NT2/D1 (cell line): Measurements from ENCODE around the gene TRIOBP.

Source experiments
- DNase-seq: peaks from one replicate; pipeline ENCODE4 v3.0.0-alpha.2; 2011; ENCODE audit warnings: low read depth, low spot score
- H3K27me3 ChIP-seq: 2 replicates; pipeline ENCODE4 v1.6.0; 2011; ENCODE audit warnings: mild to moderate bottlenecking; ENCODE audit not compliant: insufficient read length, insufficient read depth
- H3K36me3 ChIP-seq: 2 replicates; pipeline ENCODE4 v1.6.1; 2011; ENCODE audit warnings: mild to moderate bottlenecking, low read length, mixed read lengths; ENCODE audit not compliant: insufficient read depth, insufficient read length
- H3K4me1 ChIP-seq: 2 replicates; pipeline ENCODE4 v1.5.1; 2011; ENCODE audit not compliant: insufficient read depth, insufficient read length
- H3K4me3 ChIP-seq: 2 replicates; pipeline ENCODE4 v1.5.1; 2011; ENCODE audit warnings: low read depth; ENCODE audit not compliant: insufficient read length
- H3K9ac ChIP-seq: 2 replicates; pipeline ENCODE4 v1.6.0; 2011; ENCODE audit warnings: low read depth; ENCODE audit not compliant: insufficient read length
- H3K9me3 ChIP-seq: 2 replicates; pipeline ENCODE4 v1.5.1; 2011; ENCODE audit warnings: mild to moderate bottlenecking, low read length; ENCODE audit not compliant: insufficient read depth
- SUZ12 ChIP-seq: IDR thresholded peaks from 2 replicates; pipeline ENCODE4 v1.6.1; 2011; ENCODE audit not compliant: insufficient read length, insufficient read depth; ENCODE audit errors: extremely low read depth
- YY1 ChIP-seq: IDR thresholded peaks from 2 replicates; pipeline ENCODE4 v1.6.1; 2011; ENCODE audit not compliant: insufficient read length, insufficient read depth
- ZNF274 ChIP-seq: IDR thresholded peaks from 2 replicates; pipeline ENCODE4 v1.6.1; 2011; ENCODE audit warnings: mild to moderate bottlenecking, low read depth, low read length

TRIOBP gene

DNA sequence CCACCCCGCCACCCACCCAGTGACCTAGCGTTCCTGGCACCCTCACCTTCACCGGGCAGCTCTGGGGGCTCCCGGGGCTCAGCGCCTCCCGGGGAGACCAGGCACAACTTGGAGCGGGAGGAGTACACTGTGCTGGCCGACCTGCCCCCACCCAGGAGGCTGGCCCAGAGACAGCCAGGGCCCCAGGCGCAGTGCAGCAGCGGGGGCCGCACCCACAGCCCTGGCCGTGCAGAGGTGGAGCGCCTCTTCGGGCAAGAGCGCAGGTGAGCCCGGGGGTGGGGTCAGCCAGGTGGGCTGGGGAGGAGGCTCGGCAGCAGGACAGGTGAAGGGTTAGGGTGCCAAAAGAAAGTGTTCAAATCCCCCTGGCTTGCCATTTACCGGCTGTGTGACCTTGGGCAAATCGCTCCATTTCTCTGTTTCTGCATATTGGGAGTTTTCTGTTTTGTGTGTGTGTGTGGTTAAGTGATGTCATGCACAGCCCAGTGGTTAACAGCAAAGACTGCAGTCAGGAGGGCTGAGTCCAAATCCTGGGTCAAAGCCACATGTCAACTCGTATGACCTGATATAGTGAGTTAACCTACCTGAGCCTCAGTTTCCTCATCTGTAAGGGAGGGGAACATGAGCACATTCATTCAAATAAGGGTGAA, 29.5 kb downstream of the TRIOBP start:
- TF ChIP-seq SUZ12 (no peak), YY1 (no peak), ZNF274 (no peak)
- H3K4me3 ChIP-seq: no peak overlapping the region
- H3K36me3 ChIP-seq: peaks cover 19% of the 10 kb centered on the region
- no peaks in the 10 kb centered on the region for H3K27me3 ChIP-seq
- H3K9me3 ChIP-seq: no peaks in the 10 kb centered on the region
- H3K9ac ChIP-seq: no peak overlapping the region
- no peak for DNase-seq
- H3K4me1 ChIP-seq: peaks cover 2% of the 10 kb centered on the region

GRCh38 chr22:37728620-37729019, 31.8 kb downstream of the TRIOBP start:
- TF ChIP-seq YY1: no peak
- no peak for TF ChIP-seq SUZ12
- TF ChIP-seq ZNF274: no peak
- H3K9ac ChIP-seq: no peak overlapping the region
- H3K4me3 ChIP-seq: no peak overlapping the region
- no peaks in the 10 kb centered on the region for H3K9me3 ChIP-seq
- H3K27me3 ChIP-seq: no peaks in the 10 kb centered on the region
- peaks cover 2% of the 10 kb centered on the region for H3K4me1 ChIP-seq
- peaks cover 13% of the 10 kb centered on the region for H3K36me3 ChIP-seq
- DNase-seq: no peak

DNA sequence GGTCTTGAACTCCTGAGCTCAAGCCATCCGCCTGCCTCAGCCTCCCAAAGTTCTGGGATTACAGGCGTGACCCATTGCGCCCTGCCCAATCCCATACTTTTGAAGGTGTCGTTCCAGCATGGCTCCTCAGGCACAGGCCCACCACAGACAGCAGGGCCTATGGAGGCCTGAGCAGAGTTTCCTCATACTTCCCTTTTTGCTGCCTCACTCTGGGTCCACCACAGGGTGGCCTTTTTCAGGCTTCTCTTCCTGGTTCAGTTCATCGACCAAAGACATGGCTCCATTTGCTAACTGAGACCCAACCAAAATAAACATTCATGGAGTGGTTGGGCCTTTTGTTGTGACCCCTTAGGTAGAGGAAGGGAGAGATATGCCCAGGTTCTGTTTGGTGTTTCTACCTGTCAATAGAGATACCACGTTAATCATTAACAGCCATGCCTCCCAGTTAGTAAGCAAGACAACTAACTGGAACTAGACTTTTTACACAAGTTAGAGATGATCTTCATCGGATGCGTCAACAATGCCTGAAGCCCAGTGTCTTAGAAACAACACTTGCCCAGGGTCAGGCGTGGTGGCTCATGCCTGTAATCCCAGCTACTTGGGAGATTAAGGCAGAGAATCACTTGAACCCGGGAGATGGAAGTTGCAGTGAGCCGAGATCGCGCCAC, 35.1 kb downstream of the TRIOBP start:
- no peak for TF ChIP-seq ZNF274
- TF ChIP-seq SUZ12: no peak
- TF ChIP-seq YY1: no peak
- Histone ChIP-seq H3K27me3 (peaks cover 12% of the 10 kb centered on the region), H3K4me1 (peaks cover 6% of the 10 kb centered on the region), H3K9me3 (no peaks in the 10 kb centered on the region), H3K36me3 (peaks cover 4% of the 10 kb centered on the region), H3K4me3 (no peak overlapping the region), H3K9ac (no peak overlapping the region)
- DNase-seq: no peak

- Histone ChIP-seq H3K9ac (no peak overlapping the region), H3K27me3 (peaks cover 20% of the 10 kb centered on the region), H3K4me1 (peaks cover 4% of the 10 kb centered on the region), H3K36me3 (peaks cover 4% of the 10 kb centered on the region), H3K4me3 (no peak overlapping the region), H3K9me3 (no peaks in the 10 kb centered on the region)
- DNase-seq: no peak
- TF ChIP-seq YY1 (no peak), ZNF274 (no peak), SUZ12 (no peak)
These were observed 36.1 kb downstream of the TRIOBP start for GRCh38 chr22:37732699-37733607.

DNA sequence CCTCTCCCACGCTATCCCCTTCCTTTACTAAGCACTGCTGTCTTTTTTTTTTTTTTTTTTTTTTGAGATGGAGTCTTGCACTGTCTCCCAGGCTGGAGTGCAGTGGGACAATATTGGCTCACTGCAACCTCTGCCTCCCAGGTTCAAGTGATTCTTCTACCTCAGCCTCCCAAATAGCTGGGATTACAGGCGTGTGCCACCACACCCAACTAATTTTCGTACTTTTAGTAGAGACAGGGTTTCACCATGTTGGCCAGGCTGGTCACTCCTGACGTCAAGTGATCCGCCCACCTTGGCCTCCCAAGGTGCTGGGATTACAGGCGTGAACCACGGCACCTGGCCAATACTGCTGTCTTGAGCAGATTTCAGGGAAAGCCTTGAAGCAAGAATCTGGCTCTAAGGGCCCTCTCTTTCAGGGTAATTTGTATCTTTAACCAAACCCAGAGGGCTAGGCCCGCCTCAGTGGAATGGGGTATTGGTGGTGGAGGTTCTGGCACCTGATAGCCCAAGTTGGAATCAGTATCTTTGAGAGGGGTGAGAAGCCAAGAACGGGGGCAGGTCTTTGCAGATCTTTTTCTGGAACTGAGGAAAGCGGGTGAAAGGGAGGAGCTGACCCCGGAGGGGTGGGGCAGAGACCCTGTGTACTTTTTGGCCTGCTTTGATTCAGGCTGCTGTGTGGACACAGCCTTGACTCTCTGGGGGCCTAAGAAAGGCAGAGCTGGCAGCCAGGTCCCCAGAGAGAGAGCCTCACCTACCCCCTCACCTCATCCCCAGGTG, 37.0 kb downstream of the TRIOBP start:
- H3K36me3 ChIP-seq: peaks cover 4% of the 10 kb centered on the region
- TF ChIP-seq YY1 (no peak), SUZ12 (no peak), ZNF274 (no peak)
- DNase-seq: no peak
- H3K27me3 ChIP-seq: peaks cover 27% of the 10 kb centered on the region
- H3K9me3 ChIP-seq: no peaks in the 10 kb centered on the region
- no peak overlapping the region for H3K9ac ChIP-seq
- no peak overlapping the region for H3K4me3 ChIP-seq
- peaks cover 4% of the 10 kb centered on the region for H3K4me1 ChIP-seq

GRCh38 chr22:37734402-37734700, 37.5 kb downstream of the TRIOBP start:
- no peaks in the 10 kb centered on the region for H3K9me3 ChIP-seq
- H3K4me3 ChIP-seq: no peak overlapping the region
- no peak for DNase-seq
- H3K4me1 ChIP-seq: peaks cover 4% of the 10 kb centered on the region
- H3K36me3 ChIP-seq: peaks cover 4% of the 10 kb centered on the region
- TF ChIP-seq ZNF274: no peak
- TF ChIP-seq YY1: no peak
- no peak for TF ChIP-seq SUZ12
- H3K9ac ChIP-seq: no peak overlapping the region
- peaks cover 27% of the 10 kb centered on the region for H3K27me3 ChIP-seq
